ENCODE measurements around the gene LMNA.
A peak's percentile ranks its signal among the peaks of the same experiment; 100 is the strongest.

LMNA gene

GRCh38 chr1:156136970-156137483 lies 22.5 kb downstream of the LMNA start:
- no peaks in the 10 kb centered on the region for H3K27me3 Mint-ChIP-seq (ENCODE audit: low read depth)
- H3K36me3 Mint-ChIP-seq (ENCODE audit: low read depth) = peaks cover 41% of the 10 kb centered on the region
- H3K4me3 Mint-ChIP-seq = no peak overlapping the region
- no peak for TF ChIP-seq CTCF (IDR thresholded peaks at IDR 0.05; ENCODE audit: unreplicated experiment in 3 of 3)
- no peaks in the 10 kb centered on the region for H3K9me3 Mint-ChIP-seq
- H3K27ac Mint-ChIP-seq = no peak overlapping the region
- peaks cover 14% of the 10 kb centered on the region for H3K4me1 Mint-ChIP-seq

GRCh38 chr1:156138458-156138867 lies 24.0 kb downstream of the LMNA start:
- Mint-ChIP-seq H3K36me3 (ENCODE audit: low read depth) (peaks cover 41% of the 10 kb centered on the region), H3K4me3 (no peak overlapping the region), H3K9me3 (no peaks in the 10 kb centered on the region), H3K27me3 (ENCODE audit: low read depth) (no peaks in the 10 kb centered on the region), H3K4me1 (peaks cover 14% of the 10 kb centered on the region), H3K27ac (no peak overlapping the region)
- no peak for TF ChIP-seq CTCF (IDR thresholded peaks at IDR 0.05; ENCODE audit: unreplicated experiment in 3 of 3)

DNA sequence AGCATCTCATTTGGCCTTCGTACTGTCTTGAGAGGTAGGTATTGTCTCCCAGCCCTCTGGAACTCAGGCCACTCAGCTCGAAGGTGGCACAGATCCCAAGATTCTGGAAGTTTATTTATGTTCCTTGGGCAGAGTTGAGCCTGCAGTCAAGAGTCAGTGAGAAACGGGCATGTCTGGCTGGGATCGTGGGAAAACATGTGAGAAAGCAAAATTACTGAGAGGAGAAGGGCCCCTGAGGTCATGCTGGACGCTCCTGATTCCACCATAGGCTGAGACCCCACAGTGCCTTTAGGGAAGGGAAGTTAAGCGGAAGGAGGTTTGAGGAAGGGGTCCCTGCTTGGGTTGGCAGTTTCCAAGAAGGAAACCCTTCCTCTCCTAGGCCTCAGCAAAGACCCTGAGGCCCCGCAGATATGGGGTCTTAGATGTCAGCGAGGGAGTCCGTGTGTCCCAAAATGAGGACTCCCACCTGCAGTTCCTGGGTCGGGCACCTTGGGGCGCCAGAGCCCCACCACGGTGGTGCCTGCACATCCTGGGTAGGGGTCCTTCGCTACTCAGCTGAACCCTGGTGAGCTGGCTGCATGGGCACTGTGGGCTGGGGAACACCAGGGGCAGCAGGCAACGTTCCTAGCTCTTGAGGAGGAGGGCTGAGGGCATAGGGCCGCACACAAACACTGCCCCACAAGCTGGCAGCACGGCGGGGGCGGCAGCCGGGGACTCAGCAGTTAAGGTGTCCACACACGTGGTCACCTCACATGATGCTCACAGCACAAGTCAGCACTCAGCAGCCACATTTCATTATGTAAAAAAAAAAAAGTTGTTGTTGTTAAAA lies 26.6 kb downstream of the LMNA start:
- peak; percentile 59 to 75 (median 63) for TF ChIP-seq CTCF (IDR thresholded peaks at IDR 0.05; ENCODE audit: unreplicated experiment in 3 of 3)
- H3K27ac Mint-ChIP-seq = peak overlapping the region; percentile 48 to 56 (median 50)
- H3K4me3 Mint-ChIP-seq = no peak overlapping the region
- peaks cover 23% of the 10 kb centered on the region for H3K36me3 Mint-ChIP-seq (ENCODE audit: low read depth)
- no peaks in the 10 kb centered on the region for H3K9me3 Mint-ChIP-seq
- peaks cover 27% of the 10 kb centered on the region for H3K4me1 Mint-ChIP-seq
- no peaks in the 10 kb centered on the region for H3K27me3 Mint-ChIP-seq (ENCODE audit: low read depth)

DNA sequence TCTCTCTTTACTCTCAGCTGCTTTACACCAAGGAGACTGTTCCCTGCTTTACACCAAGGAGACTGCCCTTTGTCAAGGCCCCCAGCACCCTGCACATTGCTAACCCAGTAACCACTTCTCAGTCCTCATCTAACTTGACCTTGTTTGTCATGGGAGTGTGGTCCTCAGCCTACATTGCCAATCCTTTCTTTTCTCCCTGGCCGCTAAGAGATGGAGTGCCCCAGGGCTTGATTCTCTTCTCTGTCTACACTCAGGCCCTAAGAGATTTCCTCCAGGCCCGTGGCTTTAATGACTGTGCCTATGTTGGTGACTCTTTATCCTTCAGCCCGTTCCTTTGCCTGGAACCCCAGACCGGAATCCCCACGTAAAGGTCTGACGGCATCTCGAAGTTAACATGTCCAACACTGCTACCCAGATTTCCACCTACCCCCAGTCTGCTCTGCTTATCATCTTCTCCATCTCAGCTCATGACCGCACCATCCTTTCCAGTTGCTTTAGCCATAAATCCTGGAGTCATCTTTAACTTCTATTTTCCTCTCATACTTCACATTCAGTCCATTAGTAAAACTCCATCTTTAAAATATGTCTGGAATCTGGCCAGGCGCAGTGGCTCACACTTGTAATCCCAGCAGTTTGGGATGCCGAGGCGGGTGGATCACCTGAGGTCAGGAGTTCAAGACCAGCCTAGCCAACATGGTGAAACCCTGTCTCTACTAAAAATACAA lies 29.4 kb downstream of the LMNA start:
- Mint-ChIP-seq H3K36me3 (ENCODE audit: low read depth) (peaks cover 8% of the 10 kb centered on the region), H3K27me3 (ENCODE audit: low read depth) (peaks cover 5% of the 10 kb centered on the region), H3K4me1 (peaks cover 38% of the 10 kb centered on the region), H3K9me3 (no peaks in the 10 kb centered on the region), H3K27ac (peak overlapping the region; percentile 13 to 65 (median 20)), H3K4me3 (no peak overlapping the region)
- no peak for TF ChIP-seq CTCF (IDR thresholded peaks at IDR 0.05; ENCODE audit: unreplicated experiment in 3 of 3)

GRCh38 chr1:156144742-156145141 lies 30.2 kb downstream of the LMNA start:
- Mint-ChIP-seq H3K36me3 (ENCODE audit: low read depth) (peaks cover 5% of the 10 kb centered on the region), H3K9me3 (no peaks in the 10 kb centered on the region), H3K4me3 (no peak overlapping the region), H3K27me3 (ENCODE audit: low read depth) (peaks cover 12% of the 10 kb centered on the region), H3K27ac (peak overlapping the region in 2 of 3 experiments; percentile 13 to 42), H3K4me1 (peaks cover 38% of the 10 kb centered on the region)
- TF ChIP-seq CTCF (IDR thresholded peaks at IDR 0.05; ENCODE audit: unreplicated experiment in 3 of 3) = no peak
